Measurements from ENCODE around the gene C19orf12.
A peak's percentile ranks its signal among the peaks of the same experiment; 100 is the strongest.
"Not testable (repeated sequence)": the region's sequence is repeated elsewhere in the genome, so short reads cannot be mapped to it uniquely, and the experiment has no call there.

Gene C19orf12

DNA sequence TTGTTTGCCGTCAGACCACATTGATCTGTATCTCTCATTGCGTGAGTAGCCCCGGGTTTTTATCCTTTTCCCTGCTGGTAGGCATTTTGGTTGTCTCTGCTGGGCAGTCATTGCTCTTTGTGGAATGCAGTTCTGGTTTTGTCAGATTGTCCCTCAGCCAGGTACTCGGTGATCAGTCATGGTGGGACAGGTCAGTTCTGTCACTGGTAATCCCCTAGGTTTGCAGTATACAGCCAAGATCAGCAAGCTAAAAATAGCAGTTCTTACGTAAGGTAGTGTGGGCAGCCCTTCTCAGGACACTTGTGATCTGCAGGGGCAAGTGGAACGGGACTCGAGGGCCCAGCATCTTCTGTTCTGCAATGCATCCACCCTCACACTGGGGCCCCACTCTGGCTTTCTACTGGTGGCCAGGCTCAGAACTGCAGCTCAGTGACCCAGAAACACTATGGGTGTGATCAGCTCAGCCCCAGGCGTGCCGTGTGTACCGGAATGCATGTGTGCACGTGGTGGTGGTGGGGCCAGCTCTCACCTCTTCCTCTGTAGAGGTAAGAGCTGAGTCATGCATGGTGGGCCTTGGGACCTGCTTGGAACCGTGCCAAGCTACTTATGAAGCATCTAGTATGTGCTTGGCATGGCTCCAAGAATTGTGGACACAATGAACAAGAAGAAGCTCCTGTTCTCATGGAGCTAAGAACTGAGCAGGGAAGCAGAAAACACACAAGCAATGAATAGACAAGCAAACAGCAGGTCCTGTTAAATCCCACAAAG is 43.5 kb downstream of the C19orf12 start:
- Histone ChIP-seq H3K4me2 (ENCODE audit: insufficient read depth, low read length) (no peak overlapping the region), H3K27ac (ENCODE audit: low read length) (peak overlapping the region; percentile 86), H4K20me1 (ENCODE audit: insufficient read depth, low read length) (0 out of 2 replicates have a peak, but pooled peaks cover 5% of the 10 kb centered on the region), H2AFZ (ENCODE audit: low read depth, low read length) (no peak overlapping the region), H3K36me3 (ENCODE audit: insufficient read depth, low read length) (peaks cover 28% of the 10 kb centered on the region), H3K9ac (ENCODE audit: low read depth, low read length) (no peak overlapping the region), H3K79me2 (ENCODE audit: insufficient read depth, low read length) (peaks cover 36% of the 10 kb centered on the region), H3K4me1 (ENCODE audit: insufficient read depth, low read length) (peaks cover 59% of the 10 kb centered on the region), H3K27me3 (ENCODE audit: insufficient read depth, low read length, poor library complexity) (no peaks in the 10 kb centered on the region), H3K4me3 (ENCODE audit: low read depth in 1 of 2, low read length in 2 of 2) (no peak overlapping the region), H3K9me3 (ENCODE audit: insufficient read depth, low read length, severe bottlenecking) (no peaks in the 10 kb centered on the region)
- ATAC-seq (ENCODE audit: insufficient read depth, low read depth) (peak; percentile 20; the same call in 2 of the 3 replicates), DNase-seq (peak; percentile 72)
- TF ChIP-seq EZH2 (IDR thresholded peaks at IDR 0.05; ENCODE audit: borderline replicate concordance, low read depth, low read length, severe bottlenecking) (no peak), CTCF (IDR thresholded peaks at IDR 0.05; ENCODE audit: borderline replicate concordance, extremely low read depth, low read length, poor library complexity, severe bottlenecking) (peak; percentile 35)

- not testable (repeated sequence) for H2AFZ ChIP-seq (ENCODE audit: low read depth, low read length); H3K9ac ChIP-seq (ENCODE audit: low read depth, low read length); H4K20me1 ChIP-seq (ENCODE audit: insufficient read depth, low read length); H3K9me3 ChIP-seq (ENCODE audit: insufficient read depth, low read length, severe bottlenecking); DNase-seq; H3K27me3 ChIP-seq (ENCODE audit: insufficient read depth, low read length, poor library complexity); ATAC-seq (ENCODE audit: insufficient read depth, low read depth); H3K4me3 ChIP-seq (ENCODE audit: low read depth in 1 of 2, low read length in 2 of 2); H3K4me2 ChIP-seq (ENCODE audit: insufficient read depth, low read length)
- H3K27ac ChIP-seq (ENCODE audit: low read length) = peak overlapping the region; percentile 86; the same call in 1 of the 2 replicates
- peaks cover 36% of the 10 kb centered on the region for H3K79me2 ChIP-seq (ENCODE audit: insufficient read depth, low read length)
- H3K4me1 ChIP-seq (ENCODE audit: insufficient read depth, low read length) = peaks cover 65% of the 10 kb centered on the region
- peaks cover 25% of the 10 kb centered on the region for H3K36me3 ChIP-seq (ENCODE audit: insufficient read depth, low read length)
Measured at GRCh38 chr19:29671026-29671392, 44.1 kb downstream of the C19orf12 start.

DNA sequence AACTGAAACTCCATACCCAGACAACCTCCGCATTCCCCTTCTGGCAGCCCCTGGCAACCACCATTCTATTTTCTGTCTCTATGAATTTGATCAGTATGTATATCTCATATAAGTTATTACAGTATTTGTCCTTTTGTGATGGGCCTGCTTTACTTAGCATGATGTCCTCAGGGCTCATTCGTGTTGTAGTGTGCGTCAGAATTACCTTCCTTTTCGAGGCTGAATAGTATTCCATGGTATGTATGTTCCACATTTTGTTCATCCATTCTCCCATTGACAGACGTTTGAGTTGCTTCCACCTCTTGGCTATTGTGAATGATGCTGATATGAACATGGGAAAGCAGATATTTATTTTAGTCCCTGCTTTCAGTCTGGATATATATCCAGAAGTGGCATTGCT is 44.8 kb downstream of the C19orf12 start:
- Histone ChIP-seq H3K4me3 (ENCODE audit: low read depth in 1 of 2, low read length in 2 of 2) (no peak overlapping the region), H2AFZ (ENCODE audit: low read depth, low read length) (no peak overlapping the region), H4K20me1 (ENCODE audit: insufficient read depth, low read length) (0 out of 2 replicates have a peak, but pooled peaks cover 5% of the 10 kb centered on the region), H3K27ac (ENCODE audit: low read length) (no peak overlapping the region), H3K4me1 (ENCODE audit: insufficient read depth, low read length) (peaks cover 71% of the 10 kb centered on the region), H3K36me3 (ENCODE audit: insufficient read depth, low read length) (peaks cover 18% of the 10 kb centered on the region), H3K79me2 (ENCODE audit: insufficient read depth, low read length) (peaks cover 39% of the 10 kb centered on the region), H3K27me3 (ENCODE audit: insufficient read depth, low read length, poor library complexity) (peaks cover 7% of the 10 kb centered on the region), H3K9ac (ENCODE audit: low read depth, low read length) (no peak overlapping the region), H3K9me3 (ENCODE audit: insufficient read depth, low read length, severe bottlenecking) (no peaks in the 10 kb centered on the region), H3K4me2 (ENCODE audit: insufficient read depth, low read length) (no peak overlapping the region)
- ATAC-seq (ENCODE audit: insufficient read depth, low read depth) (no peak), DNase-seq (no peak)
- TF ChIP-seq EZH2 (IDR thresholded peaks at IDR 0.05; ENCODE audit: borderline replicate concordance, low read depth, low read length, severe bottlenecking) (no peak), CTCF (IDR thresholded peaks at IDR 0.05; ENCODE audit: borderline replicate concordance, extremely low read depth, low read length, poor library complexity, severe bottlenecking) (no peak)

DNA sequence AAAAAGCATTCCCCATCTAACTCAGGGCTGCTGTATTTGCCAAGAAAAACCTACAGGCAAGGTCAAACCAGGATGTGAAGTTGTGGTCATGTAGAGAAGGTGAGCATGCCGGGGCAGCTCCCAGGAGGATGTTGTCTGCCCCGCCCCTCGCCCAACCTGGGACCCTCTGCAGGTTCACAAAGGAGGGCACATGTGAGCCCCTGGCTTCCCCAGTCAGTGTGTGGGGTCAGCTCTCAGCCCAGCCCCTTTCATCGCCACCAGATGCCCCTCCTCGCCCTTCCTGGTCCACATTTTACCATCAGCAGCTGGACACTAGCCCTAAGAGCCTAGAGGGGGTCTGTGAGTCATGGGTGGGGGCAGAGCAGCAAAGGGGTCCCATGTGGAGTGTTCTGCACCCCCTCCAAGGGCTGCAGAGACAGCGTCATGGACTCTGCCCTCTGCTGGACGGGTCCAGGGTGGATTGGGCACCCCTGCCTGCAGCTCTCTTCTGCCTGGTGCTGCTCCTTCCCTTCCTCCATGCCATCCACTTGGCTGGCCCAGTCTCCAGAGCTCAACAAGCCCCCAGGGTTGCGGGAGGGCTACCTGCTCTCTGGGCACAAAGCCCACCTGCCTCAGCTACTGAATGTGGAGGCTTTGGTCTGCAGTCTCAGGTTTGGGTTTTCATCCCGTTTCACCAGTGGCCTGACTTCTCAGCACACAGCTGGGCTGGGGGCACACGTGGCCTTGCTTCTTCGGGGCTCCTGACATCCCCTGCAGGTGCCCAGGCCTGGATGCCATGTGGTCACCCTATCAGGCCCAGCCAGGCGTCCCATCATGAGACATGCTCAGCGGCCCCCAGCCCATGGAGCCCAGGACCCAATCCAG is 46.1 kb downstream of the C19orf12 start:
- Histone ChIP-seq H3K4me3 (ENCODE audit: low read depth in 1 of 2, low read length in 2 of 2) (no peak overlapping the region), H3K4me1 (ENCODE audit: insufficient read depth, low read length) (peaks cover 75% of the 10 kb centered on the region), H3K27me3 (ENCODE audit: insufficient read depth, low read length, poor library complexity) (peaks cover 7% of the 10 kb centered on the region), H3K4me2 (ENCODE audit: insufficient read depth, low read length) (no peak overlapping the region), H2AFZ (ENCODE audit: low read depth, low read length) (no peak overlapping the region), H3K9ac (ENCODE audit: low read depth, low read length) (no peak overlapping the region), H3K36me3 (ENCODE audit: insufficient read depth, low read length) (peaks cover 5% of the 10 kb centered on the region), H4K20me1 (ENCODE audit: insufficient read depth, low read length) (0 out of 2 replicates have a peak, but pooled peaks cover 5% of the 10 kb centered on the region), H3K9me3 (ENCODE audit: insufficient read depth, low read length, severe bottlenecking) (no peaks in the 10 kb centered on the region), H3K79me2 (ENCODE audit: insufficient read depth, low read length) (peaks cover 39% of the 10 kb centered on the region), H3K27ac (ENCODE audit: low read length) (no peak overlapping the region)
- ATAC-seq (ENCODE audit: insufficient read depth, low read depth) (no peak), DNase-seq (no peak)
- peak; percentile 26 for TF ChIP-seq CTCF (IDR thresholded peaks at IDR 0.05; ENCODE audit: borderline replicate concordance, extremely low read depth, low read length, poor library complexity, severe bottlenecking)
- no peak for TF ChIP-seq EZH2 (IDR thresholded peaks at IDR 0.05; ENCODE audit: borderline replicate concordance, low read depth, low read length, severe bottlenecking)

Data from DND-41 (cell line).